Peyer's patch (tissue), 4 donors: ENCODE results near the gene TMEM8B. TPM values are rescaled to one million over a fixed set of nuclear protein-coding genes. Genes with fewer than 3 reads are reported as not detected.

Source experiments
- DNase-seq, 3 donors: peaks; one replicate each; pipeline ENCODE4 v3.0.0-alpha.2; 2017 to 2019
- H3K27ac ChIP-seq, 4 donors: fragments of 200-600 bp; sonication (generic); one replicate each; pipeline ENCODE4 v1.5.1; 2016 to 2019
- H3K27me3 ChIP-seq, 2 donors: fragments of 200-600 bp; sonication (generic); one replicate each; pipeline ENCODE4 v1.5.1; 2019
- H3K36me3 ChIP-seq, 3 donors: fragments of 200-600 bp; sonication (generic); one replicate each; pipeline ENCODE4 v1.5.1; 2016 to 2019
- H3K4me1 ChIP-seq, 4 donors: fragments of 200-600 bp; sonication (generic); one replicate each; pipeline ENCODE4 v1.5.1; 2016 to 2019
- H3K4me3 ChIP-seq, 4 donors: fragments of 200-600 bp; sonication (generic); 1 replicate in 3 of 4; 2 replicates in 1 of 4; pipeline ENCODE4 v1.5.1; 2016 to 2019; ENCODE audit warnings: mild to moderate bottlenecking in 1 of 4
- H3K9me3 ChIP-seq, 4 donors: fragments of 200-600 bp; sonication (generic); one replicate each; pipeline ENCODE4 v1.5.1; 2016 to 2019; ENCODE audit warnings: mild to moderate bottlenecking in 1 of 4
- CTCF ChIP-seq, 6 experiments: fragments of 450-650 bp in 4 of 6; fragments of 200-600 bp in 2 of 6; sonication (generic) in 1 of 6; IDR thresholded peaks; one replicate each; pipeline ENCODE4 v1.5.1; 2017 to 2019; ENCODE audit warnings: antibody characterized with exemption in 6 of 6, mild to moderate bottlenecking in 3 of 6, moderate library complexity in 1 of 6
- POLR2A ChIP-seq, 2 donors: fragments of 450-650 bp; IDR thresholded peaks; one replicate each; pipeline ENCODE4 v1.5.1; 2017; ENCODE audit warnings: antibody characterized with exemption in 2 of 2, mild to moderate bottlenecking in 2 of 2, moderate library complexity in 2 of 2
- total RNA-seq, 4 donors: library from RNA; depleted of rRNA; stranded (reverse); fragments of >200 nt; gene quantifications; one replicate each; pipeline ENCODE4 v1.1.0, GENCODE V29; 2016

Gene TMEM8B, protein sequence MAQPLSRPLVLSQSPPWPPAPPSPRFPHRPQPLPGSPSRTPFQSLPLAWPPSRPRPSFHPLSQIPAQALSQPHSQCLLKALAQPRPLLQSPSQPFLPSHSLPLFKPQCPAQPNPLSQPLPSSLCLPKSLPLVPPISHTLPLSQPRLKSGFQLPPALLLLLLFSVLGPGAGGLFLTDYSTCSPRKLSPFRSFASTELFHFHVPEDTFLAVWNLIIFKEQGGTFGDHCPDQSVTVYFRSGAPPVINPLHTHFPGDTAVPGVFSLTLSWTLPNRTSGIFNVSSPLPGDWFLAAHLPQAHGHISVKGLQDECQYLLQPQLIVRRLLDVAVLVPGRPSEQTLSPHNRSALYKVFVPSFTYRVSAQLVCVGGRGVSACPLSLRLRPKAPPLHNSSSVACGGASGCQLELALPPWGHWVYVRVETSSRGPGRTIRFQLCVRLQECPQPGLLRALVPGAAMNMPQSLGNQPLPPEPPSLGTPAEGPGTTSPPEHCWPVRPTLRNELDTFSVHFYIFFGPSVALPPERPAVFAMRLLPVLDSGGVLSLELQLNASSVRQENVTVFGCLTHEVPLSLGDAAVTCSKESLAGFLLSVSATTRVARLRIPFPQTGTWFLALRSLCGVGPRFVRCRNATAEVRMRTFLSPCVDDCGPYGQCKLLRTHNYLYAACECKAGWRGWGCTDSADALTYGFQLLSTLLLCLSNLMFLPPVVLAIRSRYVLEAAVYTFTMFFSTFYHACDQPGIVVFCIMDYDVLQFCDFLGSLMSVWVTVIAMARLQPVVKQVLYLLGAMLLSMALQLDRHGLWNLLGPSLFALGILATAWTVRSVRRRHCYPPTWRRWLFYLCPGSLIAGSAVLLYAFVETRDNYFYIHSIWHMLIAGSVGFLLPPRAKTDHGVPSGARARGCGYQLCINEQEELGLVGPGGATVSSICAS
- 10 to 100 TPM in 1 of 4 donors, 1 to 10 TPM in 3; 6.0 to 11.6 (median 8.1) TPM for total RNA-seq

DNA sequence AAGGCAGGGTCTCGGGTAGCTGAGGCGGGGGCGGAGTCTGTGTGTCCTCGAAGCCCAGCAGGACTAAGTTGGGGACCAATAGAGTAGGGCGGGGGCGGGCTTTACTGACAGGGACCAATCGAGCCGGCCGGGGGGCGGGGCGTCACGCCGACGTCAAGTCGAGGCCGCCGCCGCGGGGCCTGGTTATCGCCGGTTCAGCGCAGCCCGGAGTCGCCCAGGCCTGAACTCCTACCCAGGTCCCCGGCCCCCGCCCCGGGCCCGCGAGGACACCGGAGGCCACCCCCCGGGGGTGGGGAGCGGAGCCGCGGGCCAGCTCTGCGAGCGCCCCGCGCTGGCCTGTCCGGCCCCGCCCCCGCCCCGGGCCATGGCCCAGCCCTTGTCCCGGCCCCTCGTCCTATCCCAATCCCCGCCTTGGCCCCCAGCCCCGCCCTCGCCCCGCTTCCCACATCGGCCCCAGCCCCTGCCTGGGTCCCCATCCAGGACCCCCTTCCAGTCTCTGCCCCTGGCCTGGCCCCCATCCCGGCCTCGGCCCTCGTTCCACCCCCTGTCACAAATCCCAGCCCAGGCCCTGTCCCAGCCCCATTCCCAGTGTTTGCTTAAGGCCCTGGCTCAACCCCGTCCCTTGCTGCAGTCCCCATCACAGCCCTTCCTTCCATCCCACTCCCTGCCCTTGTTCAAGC lies at the start of gene TMEM8B:
Gene TMEM8B, plus strand, starts transcription at position 145 of the 680 bp plus-strand sequence. Its CDS starts 220 bp downstream, at position 365.
- peak; percentile 97 to 100 (median 99) for DNase-seq
- peaks cover 5 to 18% (median 12%) of the 10 kb centered on the region in 4 donors for H3K4me1 ChIP-seq
- H3K9me3 ChIP-seq = no peaks in the 10 kb centered on the region
- no peaks in the 10 kb centered on the region for H3K27me3 ChIP-seq
- no peak for TF ChIP-seq CTCF (IDR thresholded peaks at IDR 0.05)
- TF ChIP-seq POLR2A (IDR thresholded peaks at IDR 0.05) = no peak
- H3K36me3 ChIP-seq = no peaks in the 10 kb centered on the region
- peak within 1 kb of the TSS; percentile 63 to 99 (median 82) for H3K4me3 ChIP-seq
- H3K27ac ChIP-seq = peak within 1 kb of the TSS; percentile 88 to 98 (median 96)

- DNase-seq = no peak
These were observed 48.0 kb upstream of the TMEM8B start for GRCh38 chr9:35781066-35781465.

DNA sequence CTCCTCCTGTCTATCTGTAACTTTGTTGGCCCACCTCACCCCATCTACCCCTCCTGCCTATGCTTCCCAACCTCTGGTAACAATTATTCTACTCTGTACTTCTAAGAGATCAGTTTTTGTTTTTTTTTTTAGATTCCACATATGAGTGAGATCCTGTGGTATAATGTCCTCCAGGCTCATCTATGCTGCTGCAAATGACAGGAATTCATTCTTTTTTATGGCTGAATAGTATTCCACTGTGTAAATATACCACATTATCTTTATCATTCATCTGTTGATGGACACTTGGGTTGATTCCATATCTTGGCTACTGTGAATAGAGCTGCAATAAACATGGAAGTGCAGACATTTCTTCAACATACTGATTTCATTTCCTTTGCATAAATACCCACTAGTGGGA lies 45.6 kb upstream of the TMEM8B start:
- Histone ChIP-seq H3K27ac (no peak overlapping the region), H3K4me1 (no peaks in the 10 kb centered on the region), H3K9me3 (no peaks in the 10 kb centered on the region), H3K4me3 (no peak overlapping the region), H3K27me3 (no peaks in the 10 kb centered on the region), H3K36me3 (no peaks in the 10 kb centered on the region)
- no peak for DNase-seq
- TF ChIP-seq POLR2A (IDR thresholded peaks at IDR 0.05) = no peak
- no peak for TF ChIP-seq CTCF (IDR thresholded peaks at IDR 0.05)

More at GRCh38 chr9:35781066-35781465, 48.0 kb upstream of the TMEM8B start:
- Histone ChIP-seq H3K4me3 (no peak overlapping the region), H3K36me3 (no peaks in the 10 kb centered on the region), H3K9me3 (no peaks in the 10 kb centered on the region), H3K27ac (no peak overlapping the region), H3K4me1 (no peaks in the 10 kb centered on the region), H3K27me3 (no peaks in the 10 kb centered on the region)
- no peak for TF ChIP-seq POLR2A (IDR thresholded peaks at IDR 0.05)
- no peak for TF ChIP-seq CTCF (IDR thresholded peaks at IDR 0.05)

GRCh38 chr9:35789541-35789940 lies 39.5 kb upstream of the TMEM8B start:
- Histone ChIP-seq H3K4me3 (no peak overlapping the region), H3K27me3 (no peaks in the 10 kb centered on the region), H3K9me3 (no peaks in the 10 kb centered on the region), H3K27ac (no peak overlapping the region), H3K36me3 (no peaks in the 10 kb centered on the region), H3K4me1 (peaks cover 0 to 20% (median 0%) of the 10 kb centered on the region in 4 donors)
- no peak for DNase-seq
- TF ChIP-seq CTCF (IDR thresholded peaks at IDR 0.05) = no peak
- no peak for TF ChIP-seq POLR2A (IDR thresholded peaks at IDR 0.05)

GRCh38 chr9:35790025-35790384 lies 39.0 kb upstream of the TMEM8B start:
- Histone ChIP-seq H3K27ac (no peak overlapping the region), H3K36me3 (no peaks in the 10 kb centered on the region), H3K27me3 (no peaks in the 10 kb centered on the region), H3K4me3 (no peak overlapping the region), H3K4me1 (peaks cover 0 to 22% (median 0%) of the 10 kb centered on the region in 4 donors), H3K9me3 (no peaks in the 10 kb centered on the region)
- DNase-seq = no peak
- TF ChIP-seq CTCF (IDR thresholded peaks at IDR 0.05) (no peak), POLR2A (IDR thresholded peaks at IDR 0.05) (no peak)
